ENCODE measurements around the gene PDLIM5. TPM values are rescaled to one million over a fixed set of nuclear protein-coding genes. Genes with fewer than 3 reads are reported as not detected.

The PDLIM5 gene
- total RNA-seq, 1 donor = 124 TPM

- H3K4me3 ChIP-seq (ENCODE audit: low read depth, low read length) = no peak overlapping the region
- TF ChIP-seq CTCF (IDR thresholded peaks at IDR 0.05; ENCODE audit: insufficient read depth, low read length) = no peak
- no peak for DNase-seq (ENCODE audit: low read depth)
Observed at GRCh38 chr4:94519925-94520789, 68.4 kb downstream of the PDLIM5 start.

GRCh38 chr4:94523033-94523580 is 71.4 kb downstream of the PDLIM5 start:
- no peak overlapping the region for H3K4me3 ChIP-seq (ENCODE audit: low read depth, low read length)
- DNase-seq (ENCODE audit: low read depth) = peak; percentile 61
- TF ChIP-seq CTCF (IDR thresholded peaks at IDR 0.05; ENCODE audit: insufficient read depth, low read length) = no peak

GRCh38 chr4:94523617-94524016 is 71.9 kb downstream of the PDLIM5 start:
- no peak for TF ChIP-seq CTCF (IDR thresholded peaks at IDR 0.05; ENCODE audit: insufficient read depth, low read length)
- no peak overlapping the region for H3K4me3 ChIP-seq (ENCODE audit: low read depth, low read length)
- peak; percentile 46 for DNase-seq (ENCODE audit: low read depth)

- DNase-seq (ENCODE audit: low read depth) = peak; percentile 58
- no peak overlapping the region for H3K4me3 ChIP-seq (ENCODE audit: low read depth, low read length)
- TF ChIP-seq CTCF (IDR thresholded peaks at IDR 0.05; ENCODE audit: insufficient read depth, low read length) = no peak
Observed at GRCh38 chr4:94525993-94526728, 74.4 kb downstream of the PDLIM5 start.

GRCh38 chr4:94527556-94528233 is 76.0 kb downstream of the PDLIM5 start:
- no peak for DNase-seq (ENCODE audit: low read depth)
- no peak for TF ChIP-seq CTCF (IDR thresholded peaks at IDR 0.05; ENCODE audit: insufficient read depth, low read length)
- H3K4me3 ChIP-seq (ENCODE audit: low read depth, low read length) = no peak overlapping the region

- no peak for DNase-seq (ENCODE audit: low read depth)
- H3K4me3 ChIP-seq (ENCODE audit: low read depth, low read length) = no peak overlapping the region
- TF ChIP-seq CTCF (IDR thresholded peaks at IDR 0.05; ENCODE audit: insufficient read depth, low read length) = no peak
Observed at GRCh38 chr4:94528792-94529451, 77.2 kb downstream of the PDLIM5 start.
